ENCODE measurements around the gene NHLH1.
"Not testable (repeated sequence)": the region's sequence is repeated elsewhere in the genome, so short reads cannot be mapped to it uniquely, and the experiment has no call there.

The NHLH1 gene

DNA sequence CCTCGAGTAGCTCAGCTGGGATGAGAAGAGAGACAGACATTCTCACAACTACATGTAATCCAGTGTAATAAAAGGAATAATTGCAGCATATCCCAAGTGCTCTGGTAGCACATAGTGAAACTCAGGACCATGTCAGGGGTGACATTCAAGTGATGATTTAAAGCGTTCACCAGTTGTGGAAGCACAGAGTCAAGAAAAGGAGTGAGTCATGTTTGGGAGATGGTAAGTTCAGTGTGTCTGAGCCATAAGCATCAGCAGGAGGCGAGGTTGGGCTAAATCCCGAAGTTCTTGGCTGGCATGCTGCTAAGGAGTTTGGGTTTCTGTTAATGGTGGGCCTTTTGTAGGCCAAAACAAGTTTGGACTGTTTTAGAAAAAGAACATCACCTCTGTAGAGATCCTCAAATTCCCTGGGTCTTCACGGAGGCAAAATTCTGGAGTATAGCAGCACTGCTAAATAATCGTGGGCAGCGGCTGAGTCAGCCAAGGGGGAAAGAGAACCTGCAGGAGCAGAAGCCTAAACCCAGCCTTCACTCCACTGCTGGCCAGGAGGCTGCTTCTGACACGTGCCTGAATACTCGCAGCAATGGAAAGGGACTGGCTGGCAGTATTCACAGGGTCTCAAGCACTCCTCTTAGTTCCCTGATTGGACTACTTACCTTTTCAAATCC, 7.2 kb upstream of the NHLH1 start:
- no peak for DNase-seq

DNA sequence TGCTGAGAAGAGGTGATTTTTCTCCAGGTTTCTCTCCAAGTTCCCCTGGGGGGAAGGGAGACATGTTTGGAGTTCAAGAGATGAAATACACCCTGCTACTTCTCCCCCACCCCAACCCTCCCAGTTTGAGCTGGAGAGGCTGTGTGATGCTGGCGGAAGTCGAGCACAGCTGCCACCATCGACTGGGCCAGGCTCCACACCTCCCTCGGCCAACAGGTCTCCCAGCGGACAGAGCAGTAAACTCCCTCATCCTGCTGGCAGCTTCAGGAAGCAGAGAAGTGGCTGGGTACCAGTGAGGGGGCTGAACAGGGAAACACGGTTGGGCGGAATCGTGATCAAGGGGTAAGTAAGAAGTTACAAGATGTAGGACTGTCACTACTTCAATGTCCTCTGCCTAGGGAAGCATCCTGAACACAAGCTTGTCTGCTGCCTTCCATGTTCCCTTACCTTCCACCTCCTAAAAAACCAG, 6.6 kb upstream of the NHLH1 start:
- no peak for DNase-seq

DNA sequence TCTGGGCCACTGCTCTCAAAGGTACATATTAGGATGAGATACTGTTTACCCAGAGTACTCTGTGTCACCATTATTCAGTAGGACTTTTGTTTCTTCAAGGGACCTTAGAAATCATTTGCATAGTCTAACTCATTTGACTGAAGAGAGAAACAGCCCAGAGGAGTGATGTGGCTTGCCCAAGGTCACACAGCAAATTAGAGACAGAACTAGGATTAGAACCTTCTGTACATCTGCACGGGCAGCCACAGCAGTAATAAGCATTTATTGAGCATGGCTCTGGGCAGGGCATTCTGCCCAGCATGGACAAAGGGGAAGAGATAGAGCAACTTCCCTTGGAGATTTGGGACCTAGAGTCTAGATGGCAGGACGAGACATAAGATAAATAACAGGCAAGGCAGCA, 5.7 kb upstream of the NHLH1 start:
- no peak for DNase-seq

DNA sequence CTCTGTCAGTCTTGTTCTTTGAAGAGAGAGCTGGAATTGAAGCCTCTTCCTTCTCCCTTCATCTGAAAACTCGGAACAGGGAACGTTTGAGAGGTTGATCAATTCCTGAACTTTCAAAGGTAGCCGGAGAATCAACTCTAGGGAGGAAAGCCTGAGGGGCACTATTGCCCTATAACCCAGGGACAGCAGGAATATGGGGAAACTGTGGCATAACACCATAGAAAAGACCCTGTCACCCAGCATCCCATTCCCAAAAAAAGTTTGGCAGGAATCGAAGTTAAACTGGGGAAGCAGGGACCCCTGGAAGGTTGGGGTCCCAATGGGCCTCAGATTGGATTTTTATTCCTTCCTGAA, 5.1 kb upstream of the NHLH1 start:
- DNase-seq, result no peak

DNA sequence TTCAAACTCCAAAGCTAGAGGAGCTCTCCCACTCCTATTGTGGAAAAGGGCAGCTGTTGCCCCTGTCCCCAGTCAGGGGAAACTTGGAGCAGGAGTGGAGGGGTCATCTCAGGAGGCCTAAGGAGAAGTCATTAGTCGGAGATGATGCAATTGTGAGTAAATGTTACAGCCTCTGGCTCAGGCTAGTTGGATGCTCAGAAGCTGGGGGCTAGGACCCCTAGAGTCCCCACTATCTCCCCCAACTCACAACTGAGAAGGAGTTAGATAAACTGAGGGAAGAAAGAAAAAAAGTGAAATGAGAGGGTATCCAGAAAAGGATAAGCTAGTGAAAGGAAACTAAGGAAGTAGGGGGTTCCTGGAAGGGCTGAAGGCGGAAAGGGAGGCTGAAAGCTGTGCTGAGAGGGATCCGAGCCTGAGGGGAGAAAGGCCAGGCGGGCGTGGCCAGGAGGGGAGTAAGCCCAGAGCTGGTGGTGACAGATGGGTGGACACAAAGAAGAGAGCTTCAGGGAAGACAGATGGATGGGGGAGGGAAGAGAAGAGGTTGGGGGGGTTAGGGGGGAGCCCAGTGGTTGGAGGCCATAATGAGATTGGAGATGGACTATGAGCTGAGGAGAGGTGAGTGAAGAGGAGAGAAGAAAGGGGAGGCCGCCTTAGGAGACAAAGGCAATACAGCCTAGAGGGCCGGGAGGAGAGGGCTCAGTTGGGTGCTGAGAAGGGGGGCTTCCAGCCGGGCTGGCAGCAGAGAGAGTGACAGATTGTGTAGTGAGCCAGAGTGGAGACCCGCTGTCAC, 4.5 kb upstream of the NHLH1 start:
- DNase-seq, result no peak

DNA sequence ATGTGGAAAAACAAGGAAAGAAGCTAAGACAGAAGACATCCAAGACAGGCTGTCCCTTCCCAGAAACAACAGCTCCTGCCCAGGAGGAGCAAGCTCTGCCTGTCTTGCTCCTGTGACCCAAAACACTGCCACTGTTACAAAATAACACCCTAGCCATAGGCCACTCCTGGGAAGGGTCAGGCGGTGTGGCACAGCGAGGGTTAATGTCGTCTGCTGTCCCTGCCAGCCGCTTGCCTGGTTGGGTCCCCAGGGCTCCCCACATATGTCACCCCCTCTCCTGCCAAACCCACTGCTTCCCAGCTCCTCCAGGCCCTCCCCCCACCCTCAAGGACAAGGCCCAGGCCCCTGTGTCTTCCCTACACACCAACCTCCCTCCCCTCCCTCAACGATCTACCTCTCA, 3.9 kb upstream of the NHLH1 start:
- DNase-seq, result no peak

DNA sequence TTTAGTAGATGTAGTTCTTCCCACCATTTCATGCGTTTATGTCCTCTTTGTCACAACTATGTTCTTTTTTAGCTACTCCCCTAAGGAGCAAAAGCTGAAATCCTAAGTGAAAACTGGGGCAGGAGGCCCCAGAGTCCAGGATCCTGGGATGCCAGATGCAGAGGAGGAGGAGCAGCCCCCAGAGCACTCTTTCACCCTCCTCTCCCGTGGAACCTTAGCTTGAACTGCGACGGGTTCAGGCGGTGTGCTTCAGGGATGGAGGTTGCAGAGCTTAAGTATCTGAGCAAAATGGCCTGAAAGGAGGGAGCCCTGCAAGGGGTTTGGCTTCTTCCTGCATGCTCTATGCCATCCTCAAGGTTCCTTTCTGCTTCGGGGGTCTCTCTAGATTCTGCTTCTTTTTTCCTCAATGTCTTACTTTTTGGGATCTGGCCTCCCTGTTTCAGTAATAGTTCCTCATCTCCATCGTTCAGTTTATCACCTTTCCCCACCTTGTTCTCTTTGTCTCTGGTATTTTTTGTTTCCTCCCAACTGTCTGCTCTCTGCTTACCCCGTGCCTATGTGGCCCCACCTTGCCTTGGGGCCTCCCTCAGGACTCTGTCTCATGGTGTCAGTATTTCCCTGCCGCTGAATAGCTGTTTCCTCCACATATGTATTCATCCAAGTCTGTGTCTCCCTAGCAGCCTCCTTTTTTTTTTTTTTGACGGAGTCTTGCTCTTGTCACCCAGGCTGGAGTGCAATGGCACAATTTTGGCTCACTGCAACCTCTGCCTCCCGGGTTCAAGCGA, 2.7 kb upstream of the NHLH1 start:
- DNase-seq, result no peak

DNA sequence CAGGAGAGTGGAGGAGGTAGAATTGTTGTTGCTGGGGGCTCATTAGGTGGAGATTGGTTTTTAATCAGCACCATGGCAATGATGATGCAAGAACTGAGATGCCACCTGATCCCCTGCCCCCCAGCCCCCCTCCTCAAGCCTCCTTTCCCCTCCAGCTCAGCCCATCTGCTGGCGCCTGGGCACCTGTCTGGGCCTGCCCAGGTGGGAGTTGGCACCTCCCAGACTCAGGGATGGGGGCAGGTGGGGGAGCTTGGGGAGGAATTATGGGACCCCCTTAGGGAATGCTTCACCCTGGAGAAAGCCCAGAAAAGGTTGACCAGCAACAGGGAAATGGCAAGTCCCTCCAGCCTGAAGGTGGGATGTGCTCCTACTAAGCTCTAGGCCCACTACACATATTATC, 1.5 kb upstream of the NHLH1 start:
- DNase-seq, result no peak

DNA sequence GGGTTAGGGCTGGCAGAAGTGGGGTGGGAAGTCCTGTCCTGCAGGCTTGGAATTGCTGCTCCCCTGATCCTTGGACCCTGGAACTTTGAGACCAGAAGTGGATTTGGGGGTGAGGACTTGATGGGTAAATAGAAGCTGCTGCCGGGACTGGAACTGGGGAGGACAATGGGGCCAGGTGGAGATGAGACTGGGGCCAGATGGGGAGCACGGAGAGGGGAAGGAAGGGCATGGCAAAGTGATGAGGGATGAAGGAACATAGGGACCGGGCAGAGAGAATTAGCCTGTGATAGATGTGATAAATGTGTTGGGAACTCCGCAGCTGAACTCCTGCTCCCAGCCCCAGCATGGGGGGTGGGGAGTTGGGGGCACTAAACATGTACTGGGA, 637 bp downstream of the NHLH1 start:
- no peak for DNase-seq

DNA sequence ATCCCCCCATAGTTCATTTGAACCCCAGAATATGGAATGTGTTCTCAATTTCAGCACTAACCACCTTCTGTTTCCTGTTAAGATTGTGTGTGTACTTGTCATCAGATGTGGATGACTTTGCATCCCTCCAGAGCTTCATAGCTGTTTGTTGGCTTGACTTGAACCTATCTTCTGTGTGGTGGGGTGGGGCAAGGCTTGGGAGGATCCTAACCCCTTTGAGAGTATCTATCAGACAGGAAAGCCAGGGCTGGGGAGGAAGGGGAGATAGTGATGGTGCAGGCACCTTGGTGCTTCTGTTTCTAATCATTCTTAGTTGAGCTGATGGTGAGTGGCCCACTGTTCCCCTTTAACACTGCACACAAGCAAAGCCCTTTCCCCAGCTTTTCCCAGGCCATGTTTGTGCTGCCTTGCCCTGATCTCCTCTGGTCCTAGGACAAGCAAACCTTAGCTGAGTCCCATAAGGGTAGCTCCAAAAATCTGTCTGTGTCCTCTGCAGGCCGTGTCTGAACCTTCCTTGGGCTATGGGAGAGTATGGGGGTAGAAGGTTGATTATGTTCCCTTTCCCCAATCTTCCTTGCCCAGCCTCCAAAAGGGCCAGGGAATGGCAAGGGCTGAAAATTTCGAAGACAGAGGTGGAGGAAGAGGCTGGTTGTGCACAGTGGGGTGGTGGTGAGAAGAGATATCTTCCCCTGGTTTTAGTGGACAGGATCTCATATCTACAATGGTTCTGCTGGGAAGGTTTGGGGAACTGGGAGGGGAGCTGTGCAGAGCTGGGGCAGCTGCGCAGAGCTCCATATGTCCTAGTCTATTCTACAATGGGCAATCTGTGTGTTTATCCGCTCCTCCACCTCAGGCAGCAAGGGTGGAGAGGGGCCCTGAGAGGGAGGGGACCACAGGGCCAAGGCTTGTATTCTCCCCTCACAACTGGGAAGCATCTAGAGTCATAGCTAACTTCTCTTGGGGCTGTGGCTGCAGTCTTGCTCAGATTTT, 1.4 kb downstream of the NHLH1 start:
- DNase-seq, result no peak

DNA sequence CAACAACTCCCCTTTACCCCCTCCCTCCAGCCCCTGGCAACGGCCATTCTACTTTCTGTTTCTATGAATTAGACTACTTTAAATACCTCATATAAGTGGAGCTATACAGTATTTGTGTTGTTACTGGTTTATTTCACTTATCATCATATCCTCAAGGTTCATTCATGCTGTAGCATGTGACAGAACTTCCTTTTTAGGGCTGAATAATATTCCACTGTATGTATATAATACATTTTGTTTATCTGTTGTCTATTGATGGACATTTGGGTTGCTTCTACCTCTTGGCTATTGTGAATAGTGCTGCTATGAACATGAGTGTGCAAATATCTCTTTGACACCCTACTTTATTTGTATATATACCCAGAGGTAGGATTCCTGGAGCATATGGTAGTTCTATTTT, 2.2 kb downstream of the NHLH1 start:
- DNase-seq, result no peak

DNA sequence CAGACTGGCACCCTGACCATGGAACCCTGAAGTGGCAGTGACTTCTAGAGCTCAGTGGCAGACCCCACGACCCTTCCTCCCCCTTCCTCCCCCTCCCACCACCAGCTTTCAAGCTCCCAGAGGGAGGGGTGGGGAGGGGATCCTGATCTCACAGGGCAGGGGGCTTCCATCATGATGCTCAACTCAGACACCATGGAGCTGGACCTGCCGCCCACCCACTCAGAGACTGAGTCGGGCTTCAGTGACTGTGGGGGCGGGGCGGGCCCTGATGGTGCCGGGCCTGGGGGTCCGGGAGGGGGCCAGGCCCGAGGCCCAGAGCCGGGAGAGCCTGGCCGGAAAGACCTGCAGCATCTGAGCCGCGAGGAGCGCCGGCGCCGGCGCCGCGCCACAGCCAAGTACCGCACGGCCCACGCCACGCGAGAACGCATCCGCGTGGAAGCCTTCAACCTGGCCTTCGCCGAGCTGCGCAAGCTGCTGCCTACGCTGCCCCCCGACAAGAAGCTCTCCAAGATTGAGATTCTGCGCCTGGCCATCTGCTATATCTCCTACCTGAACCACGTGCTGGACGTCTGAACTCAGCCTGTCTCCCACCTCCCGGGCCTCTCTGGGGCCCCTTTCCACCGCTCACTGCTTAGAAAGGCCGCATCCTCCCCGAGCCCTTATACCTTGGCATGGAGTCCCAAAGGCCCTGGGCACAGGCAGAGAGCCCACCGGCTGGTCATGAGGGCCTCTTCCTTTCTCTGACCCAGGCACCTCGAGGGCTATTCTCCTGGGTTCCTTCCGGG, 3.9 kb downstream of the NHLH1 start:
- DNase-seq, result no peak

DNA sequence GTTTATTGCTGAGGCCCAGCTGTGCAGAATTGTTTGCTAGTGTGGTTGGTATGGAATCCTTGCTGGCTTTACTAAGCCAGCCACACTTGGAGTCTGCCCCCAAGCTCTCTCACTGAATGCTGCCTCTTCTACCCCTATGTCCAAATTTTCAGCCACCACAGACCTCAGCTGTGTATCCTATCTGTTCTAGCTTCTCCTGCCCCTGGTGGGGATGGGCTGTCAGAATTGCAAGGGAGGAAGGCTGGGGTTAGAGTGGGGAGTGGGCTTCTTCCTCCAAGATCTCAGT, 4.4 kb downstream of the NHLH1 start:
- DNase-seq, result no peak

DNA sequence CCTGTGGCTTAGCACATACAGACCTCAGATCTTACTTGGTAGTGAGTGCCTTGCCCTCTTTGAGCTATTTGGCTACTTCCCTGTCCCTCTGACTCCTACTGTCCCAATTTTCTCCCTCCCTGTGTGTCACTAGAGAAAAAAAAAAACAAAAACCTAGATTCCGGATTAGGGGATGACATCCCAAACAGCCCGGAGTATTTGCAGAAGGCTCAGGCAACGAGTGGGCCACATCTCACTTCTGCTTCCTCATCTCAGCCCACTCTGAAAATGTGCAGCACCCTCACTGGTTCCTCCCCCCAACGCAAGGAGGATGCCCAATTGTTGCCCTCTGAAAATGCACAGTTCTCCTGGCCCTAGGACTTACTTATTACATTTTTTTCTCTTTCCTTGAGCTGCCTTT, 4.9 kb downstream of the NHLH1 start:
- DNase-seq, result no peak

DNA sequence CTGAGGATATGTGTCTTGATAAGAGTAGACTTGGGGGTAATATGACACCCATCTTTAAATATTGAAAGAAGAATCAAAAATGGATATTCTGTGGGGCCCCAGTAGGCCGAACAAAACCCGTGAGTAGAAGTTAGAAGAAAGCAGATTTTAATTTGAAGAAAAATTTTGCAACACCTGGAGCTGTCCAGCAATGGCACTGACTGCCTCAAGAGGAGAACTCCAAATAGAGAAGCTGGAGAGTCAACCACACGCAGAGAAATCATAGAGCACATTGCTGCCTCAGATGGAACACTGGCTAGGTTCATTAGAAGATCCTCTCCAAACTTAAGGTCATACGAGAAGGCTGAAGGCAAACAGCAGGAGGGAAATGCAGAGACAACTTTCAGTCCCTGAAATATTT, 6.8 kb downstream of the NHLH1 start:
- no peak for DNase-seq

DNA sequence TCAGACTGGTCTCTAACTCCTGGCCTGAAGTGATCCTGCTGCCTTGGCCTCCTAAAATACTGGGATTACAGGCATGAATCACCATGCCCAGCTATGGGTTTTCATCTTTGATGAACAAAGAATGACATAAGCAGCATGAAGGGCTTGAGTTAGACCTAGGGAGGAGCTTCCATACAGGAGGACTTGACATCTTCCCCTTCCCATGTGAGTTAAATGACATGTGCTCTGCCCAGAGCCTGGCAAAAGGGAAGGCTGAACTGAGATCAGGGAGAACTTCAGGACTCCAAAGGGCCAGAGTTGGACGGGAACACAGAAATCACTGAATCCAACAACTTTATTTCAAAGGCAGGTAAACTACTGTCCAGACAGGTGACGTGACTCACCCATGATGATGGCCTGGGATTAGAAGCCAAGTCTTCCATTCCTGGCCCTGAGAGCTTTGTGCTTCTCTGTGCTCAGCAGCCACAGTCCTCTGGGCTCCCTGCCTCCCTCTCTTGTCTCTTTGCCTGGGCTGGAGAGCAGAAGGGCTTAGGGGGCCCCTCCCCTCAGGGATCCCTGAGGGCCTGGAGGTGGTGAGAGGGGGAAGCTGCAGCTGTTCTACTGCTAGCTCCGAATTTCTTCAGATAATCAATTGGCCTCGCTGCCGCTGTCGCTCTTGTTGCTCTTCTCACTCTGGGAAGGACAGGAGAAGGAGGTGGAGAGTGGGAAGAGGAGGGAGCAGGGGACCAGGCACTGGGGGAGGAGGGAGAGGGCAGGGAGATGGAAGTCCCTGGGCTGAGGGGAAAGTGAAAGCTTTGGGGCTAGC, 7.6 kb downstream of the NHLH1 start:
- DNase-seq, result no peak

DNA sequence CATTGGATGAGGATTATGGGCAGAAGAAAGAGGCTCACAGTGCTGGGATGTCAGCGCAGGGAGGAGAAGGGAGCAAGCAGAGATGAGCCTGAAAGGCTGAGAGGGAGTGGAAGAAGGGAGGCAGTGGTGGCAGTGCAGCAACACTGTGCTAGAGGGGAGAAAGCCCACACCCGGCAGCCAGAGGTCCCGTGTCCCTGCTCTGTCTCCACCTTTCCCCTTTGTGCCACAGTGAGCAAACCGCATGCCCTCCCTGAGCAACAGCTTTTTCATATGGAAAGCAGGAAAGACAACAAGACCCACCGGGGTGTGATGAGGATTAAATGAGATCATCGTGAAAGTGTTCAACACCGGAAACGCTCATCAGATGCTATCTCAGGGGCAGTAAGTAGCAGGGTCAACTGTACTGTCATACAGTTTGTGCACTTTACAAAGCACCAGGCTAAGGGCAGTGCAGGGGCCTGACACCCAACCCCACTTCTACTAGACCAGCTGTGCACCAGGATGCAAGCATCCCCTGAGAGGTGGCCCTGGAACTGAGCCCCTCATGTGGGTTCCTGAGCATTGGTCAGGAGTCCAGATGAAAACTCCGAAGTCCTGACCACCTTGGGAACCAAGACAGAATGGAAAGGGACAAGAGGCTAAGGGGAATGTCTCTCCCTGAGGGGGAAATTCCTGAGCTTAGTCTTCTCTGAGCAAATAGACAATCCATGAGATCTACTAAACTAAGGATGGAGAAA, 9.1 kb downstream of the NHLH1 start:
- no peak for DNase-seq

DNA sequence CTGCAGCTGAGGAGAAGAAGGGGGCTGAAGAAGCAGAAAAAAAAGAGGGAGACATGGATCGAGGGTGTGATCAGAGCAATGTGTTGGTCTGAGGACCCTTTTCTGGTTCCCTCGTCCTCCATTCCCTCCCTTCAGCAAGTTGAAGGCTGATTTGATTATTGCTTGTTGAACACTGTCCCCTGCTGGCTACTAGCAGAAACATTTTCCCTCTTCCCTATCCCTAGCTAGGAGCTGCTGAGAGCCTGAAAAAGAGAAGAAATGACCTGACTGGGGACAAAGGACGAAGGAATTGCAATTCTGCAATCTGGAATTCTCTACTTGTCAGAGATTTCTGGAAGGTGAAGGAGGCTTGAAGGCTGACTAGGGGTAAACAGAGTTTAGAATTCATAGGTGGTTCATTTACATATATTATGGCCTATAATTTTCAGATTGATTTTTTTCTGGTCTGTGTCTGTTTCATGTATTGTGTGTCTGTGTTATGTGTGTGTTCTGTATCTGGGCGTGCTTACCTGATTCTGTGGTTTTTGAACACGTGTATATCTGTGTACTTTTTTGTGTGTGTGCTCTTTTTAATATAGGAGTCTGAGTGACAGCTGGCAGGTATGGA, 9.8 kb downstream of the NHLH1 start:
- peak; percentile 24 for DNase-seq

DNA sequence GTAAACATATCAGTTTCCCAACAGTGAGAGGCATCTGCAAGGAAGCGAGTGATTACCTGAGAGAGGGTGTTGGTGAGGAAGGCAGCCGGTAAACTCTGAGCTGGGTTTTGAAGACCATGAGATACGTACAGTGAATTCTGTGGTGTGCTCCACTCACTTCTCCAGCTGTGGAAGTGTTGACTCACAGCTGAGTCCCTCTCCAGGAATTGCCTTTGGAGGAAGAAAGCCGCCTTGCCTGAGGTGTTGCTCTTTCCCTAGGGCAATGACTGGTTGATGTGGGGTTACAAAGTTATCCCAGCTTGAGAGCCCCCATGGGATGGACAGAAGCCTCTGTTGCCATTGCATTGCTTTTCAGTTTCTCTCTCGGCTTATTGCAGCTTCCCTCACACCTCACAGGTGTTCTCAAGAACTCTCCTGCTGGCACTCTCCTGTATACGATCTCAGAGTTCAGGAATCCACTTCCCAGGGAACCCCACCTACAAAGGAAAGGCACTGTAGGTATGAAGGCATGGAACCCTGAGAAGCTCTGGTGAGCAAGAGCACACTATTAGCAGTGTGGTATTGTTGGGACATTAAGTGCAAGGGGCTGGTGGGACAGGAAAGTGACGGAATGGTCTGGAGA, 10.8 kb downstream of the NHLH1 start:
- no peak for DNase-seq

DNA sequence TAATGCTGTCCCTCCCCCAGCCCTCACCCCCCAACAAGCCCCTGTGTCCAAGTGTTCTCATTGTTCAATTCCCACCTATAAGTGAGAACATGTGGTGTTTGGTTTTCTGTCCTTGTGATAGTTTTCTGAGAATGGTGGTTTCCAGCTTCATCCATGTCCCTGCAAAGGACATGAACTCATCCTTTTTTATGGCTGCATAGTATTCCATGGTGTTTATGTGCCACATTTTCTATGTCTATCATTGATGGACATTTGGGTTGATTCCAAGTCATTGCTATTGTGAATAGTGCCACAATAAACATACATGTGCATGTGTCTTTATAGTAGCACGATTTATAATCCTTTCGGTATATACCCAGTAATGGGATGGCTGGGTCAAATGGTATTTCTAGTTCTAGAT, 17.9 kb downstream of the NHLH1 start:
- DNase-seq, result not testable (repeated sequence)
